Parathyroid adenoma (tissue), 2 donors: ENCODE measurements around the gene OR5M3.

Experiments
- H2AFZ ChIP-seq: fragments of 300-600 bp; sonication (generic); one replicate; pipeline ENCODE4 v1.7.0; 2017; ENCODE audit warnings: antibody characterized with exemption, mild to moderate bottlenecking
- H3K27ac ChIP-seq: fragments of 300-600 bp; sonication (generic); one replicate; pipeline ENCODE4 v1.7.0; 2017
- H3K27me3 ChIP-seq: fragments of 300-600 bp; sonication (generic); one replicate; pipeline ENCODE4 v1.7.0; 2017; ENCODE audit warnings: low read length; ENCODE audit not compliant: control insufficient read depth, insufficient read depth
- H3K36me3 ChIP-seq: fragments of 300-600 bp; sonication (generic); one replicate; pipeline ENCODE4 v1.7.0; 2017; ENCODE audit warnings: low read length; ENCODE audit not compliant: control insufficient read depth, insufficient read depth
- H3K4me1 ChIP-seq: fragments of 300-600 bp; sonication (generic); one replicate; pipeline ENCODE4 v1.7.0; 2017; ENCODE audit warnings: control low read depth
- H3K4me2 ChIP-seq: fragments of 300-600 bp; sonication (generic); one replicate; pipeline ENCODE4 v1.7.0; 2017; ENCODE audit warnings: low read length
- H3K4me3 ChIP-seq: fragments of 300-600 bp; sonication (generic); one replicate; pipeline ENCODE4 v1.7.0; 2017; ENCODE audit warnings: low read depth, low read length
- H3K79me2 ChIP-seq: fragments of 300-600 bp; sonication (generic); one replicate; pipeline ENCODE4 v1.7.0; 2017; ENCODE audit warnings: control low read depth
- H3K9ac ChIP-seq: fragments of 300-600 bp; sonication (generic); one replicate; pipeline ENCODE4 v1.7.0; 2017; ENCODE audit warnings: mild to moderate bottlenecking
- H3K9me3 ChIP-seq: fragments of 300-600 bp; sonication (generic); one replicate; pipeline ENCODE4 v1.7.0; 2017; ENCODE audit warnings: low read length; ENCODE audit not compliant: control insufficient read depth
- CTCF ChIP-seq: fragments of 300-600 bp; sonication (generic); IDR thresholded peaks from one replicate; pipeline ENCODE4 v1.7.0; 2017; ENCODE audit warnings: antibody characterized with exemption, mild to moderate bottlenecking
- donor health status: primary hyperparathyroidism.

The OR5M3 gene

GRCh38 chr11:56495117-56495516, 22.0 kb upstream of the OR5M3 start:
- Histone ChIP-seq H3K79me2 (no peaks in the 10 kb centered on the region), H3K4me2 (no peak overlapping the region), H2AFZ (no peak overlapping the region), H3K4me3 (no peak overlapping the region), H3K27ac (no peak overlapping the region), H3K9me3 (no peaks in the 10 kb centered on the region), H3K36me3 (no peaks in the 10 kb centered on the region), H3K27me3 (no peaks in the 10 kb centered on the region), H3K4me1 (no peaks in the 10 kb centered on the region), H3K9ac (no peak overlapping the region)
- TF ChIP-seq CTCF: no peak

GRCh38 chr11:56491270-56491669, 18.1 kb upstream of the OR5M3 start, which contains the start of gene OR5M8:
Gene OR5M8, minus strand, starts transcription at chr11:56491370. Its CDS starts 0 bp downstream, at chr11:56491370.
- Histone ChIP-seq H2AFZ (no peak within 1 kb of the TSS), H3K79me2 (no peaks in the 10 kb centered on the region), H3K36me3 (no peaks in the 10 kb centered on the region), H3K4me3 (no peak within 1 kb of the TSS), H3K4me1 (no peaks in the 10 kb centered on the region), H3K9me3 (no peaks in the 10 kb centered on the region), H3K9ac (no peak within 1 kb of the TSS), H3K27ac (no peak within 1 kb of the TSS), H3K27me3 (no peaks in the 10 kb centered on the region), H3K4me2 (no peak within 1 kb of the TSS)
- TF ChIP-seq CTCF: no peak

- Histone ChIP-seq H3K79me2 (no peaks in the 10 kb centered on the region), H3K4me1 (no peaks in the 10 kb centered on the region), H3K4me3 (no peak overlapping the region), H2AFZ (no peak overlapping the region), H3K36me3 (no peaks in the 10 kb centered on the region), H3K27ac (no peak overlapping the region), H3K27me3 (no peaks in the 10 kb centered on the region), H3K9ac (no peak overlapping the region), H3K4me2 (no peak overlapping the region), H3K9me3 (no peaks in the 10 kb centered on the region)
- TF ChIP-seq CTCF: no peak
Measured at GRCh38 chr11:56486801-56487200, 13.6 kb upstream of the OR5M3 start.

- H3K79me2 ChIP-seq: no peaks in the 10 kb centered on the region
- H3K4me2 ChIP-seq: no peak overlapping the region
- no peak overlapping the region for H2AFZ ChIP-seq
- no peak overlapping the region for H3K4me3 ChIP-seq
- no peak overlapping the region for H3K9ac ChIP-seq
- H3K36me3 ChIP-seq: no peaks in the 10 kb centered on the region
- no peaks in the 10 kb centered on the region for H3K27me3 ChIP-seq
- no peaks in the 10 kb centered on the region for H3K4me1 ChIP-seq
- no peak overlapping the region for H3K27ac ChIP-seq
- H3K9me3 ChIP-seq: no peaks in the 10 kb centered on the region
- TF ChIP-seq CTCF: no peak
Measured at GRCh38 chr11:56474729-56475235, 1.6 kb upstream of the OR5M3 start.

- no peak overlapping the region for H3K9ac ChIP-seq
- H3K27me3 ChIP-seq: no peaks in the 10 kb centered on the region
- H3K27ac ChIP-seq: no peak overlapping the region
- TF ChIP-seq CTCF: no peak
- H3K4me3 ChIP-seq: no peak overlapping the region
- H3K79me2 ChIP-seq: no peaks in the 10 kb centered on the region
- H2AFZ ChIP-seq: no peak overlapping the region
- no peaks in the 10 kb centered on the region for H3K9me3 ChIP-seq
- H3K36me3 ChIP-seq: no peaks in the 10 kb centered on the region
- no peak overlapping the region for H3K4me2 ChIP-seq
- no peaks in the 10 kb centered on the region for H3K4me1 ChIP-seq
Measured at GRCh38 chr11:56457076-56457475, 16.1 kb downstream of the OR5M3 start.
